Inflammatory macrophage treated with lipopolysaccharide for 4 hours (primary cell): Measurements from ENCODE around the gene TAPBPL.
"Not testable (repeated sequence)": the region's sequence is repeated elsewhere in the genome, so short reads cannot be mapped to it uniquely, and the experiment has no call there.

Experiments used
- DNase-seq: peaks from one replicate; pipeline ENCODE4 v3.0.0-alpha.2; 2020

TAPBPL gene, protein sequence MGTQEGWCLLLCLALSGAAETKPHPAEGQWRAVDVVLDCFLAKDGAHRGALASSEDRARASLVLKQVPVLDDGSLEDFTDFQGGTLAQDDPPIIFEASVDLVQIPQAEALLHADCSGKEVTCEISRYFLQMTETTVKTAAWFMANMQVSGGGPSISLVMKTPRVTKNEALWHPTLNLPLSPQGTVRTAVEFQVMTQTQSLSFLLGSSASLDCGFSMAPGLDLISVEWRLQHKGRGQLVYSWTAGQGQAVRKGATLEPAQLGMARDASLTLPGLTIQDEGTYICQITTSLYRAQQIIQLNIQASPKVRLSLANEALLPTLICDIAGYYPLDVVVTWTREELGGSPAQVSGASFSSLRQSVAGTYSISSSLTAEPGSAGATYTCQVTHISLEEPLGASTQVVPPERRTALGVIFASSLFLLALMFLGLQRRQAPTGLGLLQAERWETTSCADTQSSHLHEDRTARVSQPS

DNA sequence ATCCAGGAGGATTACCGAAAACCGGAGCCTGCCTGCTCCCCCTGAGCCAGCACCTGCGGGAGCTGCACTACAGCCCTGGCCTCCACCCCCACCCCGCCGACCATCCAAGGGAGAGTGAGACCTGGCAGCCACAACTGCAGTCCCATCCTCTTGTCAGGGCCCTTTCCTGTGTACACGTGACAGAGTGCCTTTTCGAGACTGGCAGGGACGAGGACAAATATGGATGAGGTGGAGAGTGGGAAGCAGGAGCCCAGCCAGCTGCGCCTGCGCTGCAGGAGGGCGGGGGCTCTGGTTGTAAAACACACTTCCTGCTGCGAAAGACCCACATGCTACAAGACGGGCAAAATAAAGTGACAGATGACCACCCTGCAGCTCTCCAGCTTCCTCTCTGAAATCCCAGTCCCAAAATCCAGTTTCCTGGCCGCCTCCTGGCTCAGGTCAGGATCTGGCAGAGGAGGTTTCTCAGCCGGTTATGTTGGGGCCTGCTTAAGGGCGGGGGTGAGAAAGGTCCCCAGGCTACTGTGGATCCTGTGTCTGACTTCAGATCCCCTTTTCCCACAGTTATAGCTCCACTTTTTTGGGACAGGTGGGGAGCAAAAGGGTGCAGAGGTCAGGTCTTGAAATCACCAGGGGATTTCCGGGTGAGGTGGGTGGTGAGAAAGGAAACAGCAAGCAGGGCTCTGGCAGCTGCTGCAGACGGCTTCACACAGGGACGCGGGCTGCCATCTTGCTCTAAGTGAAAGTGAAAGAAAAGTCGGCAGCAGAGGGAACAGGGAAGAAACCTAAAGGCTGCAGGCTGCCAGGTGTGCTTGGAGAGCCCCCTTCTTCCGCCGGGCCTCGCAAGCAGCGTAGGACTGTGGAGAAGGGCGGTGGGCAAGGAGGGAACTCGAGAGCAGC, at the start of gene TAPBPL:
TSS of gene TAPBPL (plus strand) at position 695 of the 897 bp plus-strand sequence. CDS start 207 bp downstream, outside the sequence.
- DNase-seq = peak; percentile 84

DNA sequence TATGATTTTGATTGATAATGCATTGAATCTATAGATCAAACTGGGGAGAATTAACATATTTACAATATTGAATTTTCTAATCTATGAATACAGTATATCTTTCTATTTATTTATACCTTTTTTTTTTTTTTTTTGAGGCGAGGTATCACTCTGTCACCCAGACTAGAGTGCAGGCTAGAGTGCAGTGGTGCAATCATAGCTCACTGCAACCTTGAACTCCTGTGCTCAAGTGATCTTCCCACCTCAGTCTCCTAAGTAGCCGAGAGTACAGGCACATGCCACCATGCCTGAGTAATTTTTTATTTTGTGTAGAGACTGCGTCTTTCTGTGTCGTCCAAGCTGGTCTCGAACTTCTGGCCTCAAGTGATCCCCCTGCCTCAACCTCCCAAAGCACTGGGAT, 47.5 kb upstream of the TAPBPL start:
- no peak for DNase-seq

DNA sequence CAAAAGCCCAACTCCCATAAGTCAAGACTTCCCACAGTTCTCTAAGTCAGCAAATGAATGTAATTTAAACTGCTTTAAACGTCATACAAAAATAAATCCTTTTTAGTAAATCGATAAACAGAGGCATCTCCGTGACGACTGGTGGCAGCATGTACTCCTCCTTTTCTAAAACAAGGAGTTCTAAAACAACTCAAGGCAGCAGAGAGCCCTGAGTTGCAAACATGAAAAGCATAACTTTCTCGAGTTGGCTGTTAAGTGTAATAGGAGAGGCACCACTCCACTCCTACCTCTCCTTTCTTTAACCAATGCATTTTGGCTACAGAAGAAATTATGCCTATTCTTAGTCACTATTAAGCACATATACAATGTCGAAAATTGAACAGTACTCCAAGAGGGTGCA, 45.9 kb upstream of the TAPBPL start:
- DNase-seq = no peak

DNA sequence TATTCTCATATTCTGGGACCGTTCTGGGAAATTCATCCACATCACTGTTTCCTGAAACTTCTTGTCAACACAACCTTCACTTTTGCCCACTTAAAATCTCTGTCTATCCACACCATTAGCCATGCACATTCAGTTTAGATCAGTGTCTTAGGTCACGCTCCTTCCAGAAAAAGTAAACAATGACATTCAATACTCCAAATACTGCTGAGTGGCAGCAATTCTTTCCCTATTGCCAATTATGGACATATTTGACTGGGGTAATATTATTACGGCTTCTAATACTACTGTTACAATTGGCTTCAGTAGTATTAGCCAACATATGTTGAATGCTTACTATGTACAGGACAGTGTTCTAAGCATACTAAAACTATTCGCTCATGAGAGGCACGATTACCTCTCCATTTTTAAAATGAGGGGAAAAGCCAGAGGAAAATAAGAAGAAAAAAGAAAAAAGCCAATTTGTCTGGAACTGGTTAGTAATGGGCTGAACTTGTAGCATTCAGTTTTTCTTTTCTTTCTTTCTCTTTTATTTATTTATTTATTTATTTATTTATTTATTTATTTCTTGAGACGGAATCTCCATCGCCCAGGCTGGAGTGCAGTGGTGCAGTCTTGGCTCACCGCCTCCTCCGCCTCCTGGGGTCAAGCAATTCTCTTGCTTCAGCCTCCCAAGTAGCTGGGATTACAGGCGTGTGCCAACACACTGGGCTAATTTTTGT, 44.4 kb upstream of the TAPBPL start:
- DNase-seq = no peak

DNA sequence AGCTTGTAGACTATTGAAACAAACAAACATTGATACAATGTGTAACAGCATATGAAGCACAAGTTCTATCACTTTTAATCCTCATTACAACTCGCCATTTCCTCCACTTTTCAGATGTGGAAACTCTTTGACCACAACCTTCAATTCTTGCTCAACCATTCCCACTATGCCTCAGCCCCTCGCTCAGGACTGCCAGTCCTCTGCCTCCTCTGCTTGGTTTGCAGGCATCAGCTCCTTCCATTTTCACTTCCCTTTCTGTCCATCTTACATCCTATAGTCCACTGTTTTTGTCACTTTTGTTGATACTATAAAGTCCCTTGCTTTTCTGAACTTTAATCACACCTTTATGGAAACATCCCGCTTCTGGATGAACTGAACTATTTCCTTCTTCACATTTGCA, 35.2 kb upstream of the TAPBPL start:
- DNase-seq = peak; percentile 92

DNA sequence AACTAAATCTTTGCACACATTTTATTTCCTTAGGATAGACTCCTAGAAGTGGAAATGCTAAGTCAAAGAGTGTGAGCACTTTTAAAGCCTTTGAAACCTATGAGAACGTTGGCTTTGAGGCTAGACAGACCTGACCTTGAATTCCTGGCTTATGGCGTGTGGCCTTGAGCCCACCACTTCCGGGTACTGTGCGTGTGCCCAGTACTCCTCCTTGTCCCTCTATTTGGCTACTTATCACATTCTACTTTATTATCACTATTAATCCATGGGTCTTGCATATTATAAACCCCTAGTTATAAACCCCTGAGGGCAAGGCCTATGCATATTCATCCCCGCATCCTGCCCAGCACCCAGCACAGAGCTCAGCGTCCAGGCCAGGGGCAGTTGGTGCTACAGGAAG, 33.0 kb upstream of the TAPBPL start:
- no peak for DNase-seq

DNA sequence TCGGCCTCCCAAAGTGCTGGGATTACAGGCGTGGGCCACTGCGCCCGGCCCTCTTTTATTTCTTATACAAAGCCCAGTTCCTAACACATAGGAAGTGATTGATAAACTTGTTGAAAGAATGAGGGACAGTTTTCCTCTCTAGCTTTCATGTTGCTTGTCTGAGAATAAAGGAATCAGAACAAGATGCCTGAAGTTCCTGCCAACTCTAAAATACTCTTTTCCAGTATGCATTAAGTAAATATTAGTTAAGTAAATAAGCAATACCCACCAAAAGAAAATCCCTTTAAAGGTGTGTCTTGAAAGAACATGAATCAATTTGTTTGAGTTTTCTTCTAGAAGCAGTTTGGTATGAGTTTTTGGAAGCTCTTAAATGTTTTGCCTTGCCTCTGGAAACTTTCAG, 31.5 kb upstream of the TAPBPL start:
- no peak for DNase-seq

DNA sequence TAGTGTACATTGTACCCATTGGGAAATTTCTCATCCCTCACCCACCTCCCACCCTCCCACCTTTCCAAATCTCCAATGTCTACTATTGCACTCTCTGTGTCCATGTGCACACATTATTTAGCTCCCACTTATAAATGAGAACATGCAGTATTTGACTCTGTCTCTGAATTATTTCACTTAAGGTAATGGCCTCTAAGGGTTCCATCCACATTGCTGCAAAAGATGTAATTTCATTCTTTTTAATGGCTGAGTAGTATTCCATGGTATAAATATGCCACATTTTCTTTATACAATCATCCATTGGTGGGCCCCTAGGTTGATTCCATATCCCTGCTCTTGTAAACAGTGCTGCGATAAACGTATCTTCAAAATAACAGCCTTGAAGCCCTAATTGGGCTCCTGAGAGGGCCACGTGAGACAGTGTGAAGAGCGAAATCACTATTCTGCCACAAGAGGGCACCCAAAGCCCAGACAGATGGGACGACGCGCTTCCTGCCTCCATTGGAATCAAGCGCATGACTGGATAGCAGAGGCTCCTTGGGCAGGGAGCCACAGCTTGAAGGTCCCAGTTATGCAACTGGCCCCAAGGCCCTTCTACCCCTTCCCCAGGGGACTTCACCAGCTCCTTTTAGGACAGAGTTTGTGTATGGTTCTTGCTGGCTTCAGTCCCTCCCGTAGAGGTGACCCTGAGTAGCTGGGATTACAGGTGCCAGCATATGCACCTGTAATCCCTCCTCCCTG, 28.4 kb upstream of the TAPBPL start:
- peak; percentile 90 for DNase-seq

DNA sequence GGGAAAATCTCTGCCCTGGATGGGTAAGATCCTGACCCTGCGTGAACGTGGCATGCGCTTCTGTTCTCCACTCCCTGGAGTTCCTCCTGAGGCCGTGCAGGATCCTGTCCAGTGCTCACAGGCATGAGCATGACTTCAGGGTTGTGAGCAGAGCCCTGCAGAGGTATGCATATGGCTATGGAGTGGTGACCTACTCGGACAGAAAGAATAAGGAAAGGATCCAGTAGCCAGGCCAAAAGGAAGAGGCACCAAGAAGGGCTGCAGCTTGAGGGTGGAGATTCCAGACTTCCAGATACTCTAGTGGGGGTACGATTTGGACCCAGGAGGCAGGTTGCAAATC, 27.9 kb upstream of the TAPBPL start:
- no peak for DNase-seq

DNA sequence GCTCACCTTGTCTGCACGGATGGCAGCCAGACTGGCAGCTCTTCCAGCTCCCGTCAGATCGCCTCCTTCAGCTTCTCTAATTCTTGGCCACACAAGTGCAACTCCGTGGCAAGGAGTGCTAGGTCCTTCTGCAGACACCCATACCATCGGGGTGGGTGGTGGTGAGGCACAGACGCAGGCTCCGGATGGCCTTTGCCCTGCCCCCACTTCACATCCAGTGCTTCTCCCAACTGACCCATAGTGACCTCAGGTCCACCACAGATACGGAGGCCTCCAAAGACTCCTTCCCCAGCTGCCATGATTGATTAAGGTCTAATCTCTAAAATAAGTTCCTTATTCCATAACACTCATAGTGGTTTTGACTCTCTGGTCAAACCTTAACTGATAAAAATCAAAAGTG, 27.0 kb upstream of the TAPBPL start:
- DNase-seq = no peak

DNA sequence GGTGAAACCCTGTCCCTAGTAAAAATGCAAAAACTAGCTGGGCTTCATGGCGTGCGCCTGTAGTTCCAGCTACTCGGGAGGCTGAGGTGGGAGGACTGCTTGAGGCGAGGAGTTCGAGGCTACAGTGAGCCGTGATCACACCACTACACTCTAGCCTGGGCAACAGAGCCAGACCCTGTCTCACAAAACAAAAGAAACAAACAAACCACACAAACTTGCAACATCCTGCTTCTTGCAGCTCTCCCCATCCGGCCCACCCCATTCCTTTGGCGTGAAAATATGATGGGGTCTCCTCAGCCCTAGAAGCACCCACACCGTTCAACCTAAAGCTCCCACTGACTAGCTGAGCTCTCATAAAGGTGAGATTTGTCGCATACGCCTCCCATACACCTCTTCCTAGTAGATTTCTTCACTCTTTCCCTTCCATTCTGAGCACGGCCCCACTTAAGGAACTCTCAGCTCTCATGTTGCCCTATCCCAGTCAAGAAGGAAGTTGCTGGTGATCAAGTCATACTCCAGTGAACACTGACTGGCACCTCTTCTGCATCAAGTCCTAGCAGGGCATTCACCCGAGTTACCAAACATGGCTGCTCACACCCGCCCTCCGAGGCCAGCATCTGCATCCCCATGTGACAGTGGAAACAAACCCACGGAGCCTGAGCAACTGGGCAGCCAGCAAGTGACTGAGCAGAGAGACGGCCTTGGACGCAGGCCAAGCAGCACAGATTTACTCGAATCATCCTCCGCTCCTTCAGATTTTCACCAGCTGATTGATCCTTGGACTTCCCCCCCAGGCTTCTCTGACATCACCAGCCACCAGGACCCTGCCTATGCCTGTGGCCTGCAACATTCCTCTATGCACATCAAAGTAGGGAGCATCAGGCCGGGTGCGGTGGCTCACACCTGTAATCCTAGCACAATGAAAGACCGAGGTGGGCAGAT, 26.0 kb upstream of the TAPBPL start:
- DNase-seq = peak; percentile 76

DNA sequence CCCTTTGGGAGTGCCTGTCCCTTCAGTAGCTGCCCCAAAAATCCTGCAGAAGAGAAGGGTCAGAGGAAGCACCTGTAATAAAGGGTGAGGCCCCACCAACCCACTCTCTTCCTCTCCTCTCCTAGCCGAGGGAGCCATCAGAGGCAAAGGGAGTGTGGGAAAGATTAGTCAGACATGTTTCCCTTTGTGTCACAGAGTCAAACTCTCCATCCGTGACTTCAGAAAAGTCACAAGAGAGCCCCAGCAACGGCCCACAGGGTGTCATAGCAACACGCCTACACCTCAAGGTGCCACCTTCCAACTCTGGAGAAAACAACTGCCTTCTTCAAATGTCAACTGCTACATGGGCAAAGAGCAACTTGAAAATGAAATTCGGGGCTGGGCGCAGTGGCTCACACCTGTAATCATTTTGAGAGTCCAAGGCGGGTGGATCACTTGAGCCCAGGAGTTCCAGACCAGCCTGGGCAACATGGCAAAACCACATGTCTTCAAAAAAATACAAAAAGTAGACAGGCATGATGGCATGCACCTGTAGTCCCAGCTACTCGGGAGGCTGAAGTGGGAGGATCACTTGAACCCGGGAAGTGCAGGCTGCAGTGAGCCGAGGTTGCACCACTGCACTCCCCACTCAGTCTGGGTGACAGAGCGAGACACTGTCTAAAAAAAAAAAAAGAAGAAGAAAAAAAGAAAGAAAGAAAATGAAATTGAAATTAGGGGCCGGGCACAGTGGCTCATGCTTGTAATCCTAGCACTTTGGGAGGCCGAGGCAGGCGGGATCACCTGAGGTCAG, 24.8 kb upstream of the TAPBPL start:
- peak; percentile 87 for DNase-seq

DNA sequence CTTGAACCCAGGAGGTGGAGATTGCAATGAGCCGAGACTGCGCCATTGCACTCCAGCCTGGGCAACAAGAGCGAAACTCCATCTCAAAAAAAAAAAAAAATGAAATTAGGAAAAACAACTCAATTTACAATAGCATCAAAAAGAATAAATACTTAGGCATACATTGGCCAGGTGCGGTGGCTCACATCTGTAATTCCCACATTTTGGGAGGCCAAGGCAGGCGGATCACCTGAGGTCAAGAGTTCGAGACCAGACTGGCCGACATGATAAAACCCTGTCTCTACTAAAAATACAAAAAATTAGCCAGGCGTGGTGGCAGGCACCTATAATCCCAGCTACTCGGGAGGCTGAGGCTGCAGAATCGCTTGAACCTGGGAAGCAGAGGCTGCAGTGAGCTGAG, 24.0 kb upstream of the TAPBPL start:
- DNase-seq = not testable (repeated sequence)

DNA sequence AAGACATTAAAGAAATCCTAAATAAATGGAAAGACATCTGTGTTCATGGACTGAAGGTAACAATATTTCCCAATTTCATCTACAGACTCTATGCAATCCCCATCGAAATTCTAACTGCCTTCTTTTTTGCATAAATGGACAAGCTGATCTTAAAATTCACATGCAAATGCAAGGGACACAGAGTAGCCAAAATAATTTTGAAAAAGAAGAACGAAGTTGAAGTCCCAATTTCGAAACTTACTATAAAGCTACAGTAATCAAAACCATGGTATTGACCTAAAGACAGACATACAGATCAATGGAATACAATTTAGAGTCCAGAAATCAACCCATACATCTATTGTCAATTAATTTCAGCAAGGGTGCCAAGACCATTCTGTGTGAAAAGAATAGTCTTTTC, 23.5 kb upstream of the TAPBPL start:
- DNase-seq = no peak

DNA sequence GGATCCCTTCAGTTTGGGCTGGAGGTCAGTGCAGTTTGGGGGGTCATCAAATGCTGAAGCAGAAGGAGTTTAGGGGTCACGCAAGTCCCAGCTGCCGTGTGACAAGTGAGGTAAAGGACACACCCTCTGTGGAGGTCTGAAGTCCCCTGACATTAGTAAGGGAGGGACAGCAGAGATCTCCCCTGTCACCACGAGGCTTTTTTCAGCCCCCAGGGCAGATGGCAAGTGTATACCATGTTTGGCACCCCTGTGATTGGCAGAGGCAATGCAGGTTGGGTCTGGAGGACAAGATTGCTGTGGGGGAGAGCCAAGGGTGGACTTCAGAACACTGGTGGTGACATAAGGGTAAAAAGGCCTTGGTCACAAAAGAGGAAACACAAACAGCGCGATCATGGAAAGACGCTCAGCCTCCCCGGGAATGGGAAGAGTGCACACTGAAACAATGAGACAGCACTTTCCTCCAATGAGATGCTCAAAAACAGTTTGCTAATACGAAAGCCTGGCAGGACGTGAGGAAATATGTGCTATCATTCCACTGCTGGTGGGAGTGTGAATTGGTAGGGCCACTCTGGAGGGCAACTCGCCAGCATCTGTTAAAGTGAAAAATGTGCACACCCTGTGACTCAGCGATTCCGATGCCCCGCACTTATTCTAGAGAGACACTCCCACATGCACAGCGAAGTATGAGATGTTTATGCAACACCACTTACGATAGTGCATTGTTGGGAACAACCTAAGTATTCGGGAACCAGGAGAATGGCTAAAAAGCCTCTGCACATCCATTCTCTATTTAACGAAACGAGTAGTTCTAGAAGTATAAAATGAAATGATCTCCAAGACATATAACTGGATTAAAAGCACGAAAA, 21.5 kb upstream of the TAPBPL start:
- peak; percentile 89 for DNase-seq

DNA sequence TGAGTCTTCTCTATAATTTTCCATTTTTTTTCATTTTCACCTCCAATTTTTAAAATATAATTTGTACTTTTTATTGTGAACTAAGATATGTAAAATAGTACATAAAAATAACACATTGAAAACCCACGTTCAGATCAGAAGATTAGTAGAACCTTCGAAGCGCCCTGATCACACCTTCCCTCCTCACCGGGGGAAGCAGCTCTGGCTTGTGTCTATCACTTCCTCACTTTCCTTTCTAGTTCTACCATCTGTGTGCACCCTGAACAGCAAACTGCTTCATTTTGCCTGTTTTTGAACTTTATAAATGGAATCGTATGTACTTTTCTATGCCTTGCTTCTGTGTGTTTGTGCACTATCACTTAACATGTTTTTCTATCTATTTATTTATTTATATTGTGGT, 18.9 kb upstream of the TAPBPL start:
- DNase-seq = no peak

DNA sequence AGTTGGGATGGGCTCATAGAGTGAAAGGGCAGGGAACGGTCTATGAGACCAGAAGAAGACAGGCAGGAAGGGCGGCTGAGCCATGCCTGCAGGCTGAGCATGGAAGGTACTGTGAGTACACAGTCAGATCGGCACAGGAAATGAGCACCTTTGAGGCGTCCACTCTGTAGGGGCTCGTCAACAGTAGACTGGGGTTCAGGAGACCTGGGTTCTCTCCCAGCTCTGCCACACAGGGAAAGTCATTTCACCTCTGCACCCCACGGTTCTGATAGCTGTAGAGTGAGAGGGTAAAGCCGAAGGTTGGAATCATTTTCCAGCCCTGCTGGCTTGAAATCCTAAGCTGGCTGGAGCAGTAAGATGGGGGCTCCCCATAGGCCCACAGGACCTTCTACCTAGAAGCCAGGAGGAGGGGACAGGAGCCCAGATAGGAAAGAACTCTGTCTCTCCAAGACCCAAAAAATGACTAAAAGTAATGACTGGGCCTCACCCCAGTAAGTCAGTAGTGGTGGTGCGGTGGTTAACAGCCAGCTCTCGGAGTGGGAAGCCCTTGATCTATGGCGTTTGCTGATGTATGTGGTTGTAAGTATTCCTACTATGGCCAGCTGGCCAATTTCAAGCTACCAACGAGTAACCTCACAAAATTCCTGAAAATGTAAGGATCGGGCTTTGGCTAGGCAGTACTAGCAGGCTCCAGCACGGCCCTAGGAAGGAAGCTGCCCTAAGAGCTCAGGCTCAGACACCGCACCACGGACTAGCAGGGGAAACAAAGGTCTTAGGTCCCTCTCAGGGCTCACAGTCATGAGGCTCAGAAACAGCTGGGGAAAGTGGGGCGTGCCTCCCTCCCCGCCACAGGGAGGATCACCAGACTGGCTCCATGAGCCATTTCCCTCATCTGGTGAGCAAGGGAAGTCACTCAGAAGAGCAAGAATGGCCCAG, 17.4 kb upstream of the TAPBPL start:
- no peak for DNase-seq

DNA sequence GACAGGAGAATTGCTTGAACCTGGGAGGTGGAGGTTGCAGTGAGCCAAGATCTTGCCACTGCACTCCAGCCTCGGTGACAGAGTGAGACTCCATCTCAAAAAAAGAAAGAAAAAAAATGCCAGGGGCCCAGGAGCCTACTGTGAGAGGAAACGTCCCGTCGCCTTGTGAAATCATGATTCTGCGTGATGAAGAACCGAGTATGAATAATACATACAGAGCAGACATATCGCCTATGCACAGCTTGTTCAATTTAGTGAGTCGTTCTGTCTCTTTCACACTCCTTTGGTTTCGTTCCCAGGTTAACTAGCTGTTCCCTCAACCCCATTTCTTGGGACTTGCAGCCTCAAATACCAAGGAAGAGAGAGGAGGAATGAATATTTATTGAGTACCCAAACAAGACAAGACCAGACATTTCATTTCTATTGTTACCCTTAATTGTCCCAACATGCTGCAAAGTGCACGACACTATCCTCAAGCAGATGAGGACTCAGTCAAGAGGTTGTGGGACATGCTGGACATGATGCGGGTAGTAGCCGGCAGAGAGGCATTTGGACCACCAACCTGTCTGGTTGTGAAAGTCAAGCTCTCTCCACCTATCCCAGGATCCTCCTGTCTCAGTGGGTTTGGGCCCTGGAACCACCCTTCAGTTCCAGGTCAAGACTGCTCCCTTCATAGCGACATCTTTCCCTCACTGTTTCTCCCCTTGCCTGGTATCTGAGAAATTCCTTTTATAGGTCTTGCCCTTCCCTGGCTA, 15.7 kb upstream of the TAPBPL start:
- no peak for DNase-seq
